Measurements from ENCODE around the gene CDH4.

Gene CDH4

DNA sequence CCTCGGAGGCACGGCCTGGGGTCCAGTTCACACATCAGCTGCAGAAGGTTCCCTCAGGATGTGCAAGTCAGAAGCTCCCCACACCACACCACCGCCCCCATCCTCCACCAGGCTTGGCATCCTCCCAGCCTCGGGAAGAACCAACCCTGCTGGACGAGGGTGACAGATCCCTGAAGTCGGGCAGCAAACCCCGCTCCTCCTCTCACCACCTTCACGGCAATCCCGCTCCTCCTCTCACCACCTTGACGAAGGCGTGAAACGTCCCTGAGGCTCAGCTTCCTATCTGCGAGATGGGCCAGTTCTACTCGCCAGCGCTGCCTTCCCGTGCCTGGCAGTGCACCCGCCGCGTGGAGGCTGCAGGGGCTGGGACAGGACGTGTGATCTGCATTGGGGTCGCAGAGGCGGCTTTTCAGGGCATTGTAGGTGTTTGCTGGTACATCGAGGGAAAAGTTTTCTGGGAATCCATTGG lies 486.6 kb downstream of the CDH4 start:
- no peak overlapping the region for H3K4me3 ChIP-seq (ENCODE audit: low read depth, low read length)
- TF ChIP-seq CTCF (IDR thresholded peaks at IDR 0.05; ENCODE audit: low read depth, low read length), result no peak
- no peak for DNase-seq (ENCODE audit: low read depth, low spot score)
- in situ Hi-C loops (cut with HindIII; ENCODE audit: low sequenced_read_pairs), result no loop called here

DNA sequence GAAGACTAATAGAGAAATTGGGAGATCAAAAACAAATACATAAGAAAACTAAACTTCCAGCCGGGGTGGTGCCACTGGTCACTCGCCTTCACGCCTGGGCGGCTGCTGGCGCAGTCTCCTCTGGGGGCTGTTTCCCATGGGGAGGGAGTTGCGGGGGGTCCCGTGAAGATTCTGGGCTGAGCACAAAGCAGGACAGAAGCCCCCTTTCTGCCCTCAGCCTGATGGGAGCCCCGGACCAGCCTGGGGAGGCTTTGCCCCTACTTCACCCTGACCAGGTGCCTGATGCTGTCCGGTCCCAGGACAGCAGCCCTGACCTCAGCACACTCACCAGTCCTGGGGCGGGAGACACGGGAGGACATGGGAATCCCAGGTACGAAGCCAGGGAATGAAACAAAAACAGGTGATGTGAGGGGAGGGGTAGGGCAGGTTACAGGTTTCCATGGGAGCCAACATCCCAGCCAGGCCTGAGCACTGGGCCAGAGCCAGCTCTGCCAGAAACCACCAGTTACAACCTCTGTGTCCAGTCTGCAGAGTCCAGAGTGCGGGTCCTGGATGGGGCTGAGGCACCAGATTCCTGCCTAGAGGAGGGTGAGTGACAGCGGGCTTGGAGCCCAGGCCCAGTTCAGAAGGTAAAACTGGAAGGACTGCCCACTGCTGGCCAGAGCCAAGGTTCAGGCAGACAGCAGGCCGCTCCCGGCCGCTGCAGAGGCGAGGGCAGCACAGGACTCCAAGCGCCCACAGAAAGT lies 487.2 kb downstream of the CDH4 start:
- in situ Hi-C loops (cut with HindIII; ENCODE audit: low sequenced_read_pairs), result no loop called here
- DNase-seq (ENCODE audit: low read depth, low spot score), result no peak
- no peak for TF ChIP-seq CTCF (IDR thresholded peaks at IDR 0.05; ENCODE audit: low read depth, low read length)
- H3K4me3 ChIP-seq (ENCODE audit: low read depth, low read length), result no peak overlapping the region

DNA sequence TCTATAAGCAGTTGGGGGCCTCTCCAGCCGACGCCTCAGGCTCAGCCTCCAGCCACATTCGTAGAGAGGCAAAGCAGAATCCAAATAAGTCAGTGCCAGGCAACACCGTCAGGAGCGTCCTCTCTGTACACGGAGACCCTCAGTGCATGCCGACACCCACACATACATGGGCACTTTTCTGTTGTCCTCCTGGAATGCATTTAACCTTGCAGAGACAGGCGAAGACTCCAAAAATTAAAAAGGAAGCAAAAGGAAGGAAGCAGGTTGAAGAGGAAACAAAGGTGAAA lies 487.7 kb downstream of the CDH4 start:
- DNase-seq (ENCODE audit: low read depth, low spot score), result no peak
- TF ChIP-seq CTCF (IDR thresholded peaks at IDR 0.05; ENCODE audit: low read depth, low read length), result no peak
- in situ Hi-C loops (cut with HindIII; ENCODE audit: low sequenced_read_pairs), result no loop called here
- no peak overlapping the region for H3K4me3 ChIP-seq (ENCODE audit: low read depth, low read length)

DNA sequence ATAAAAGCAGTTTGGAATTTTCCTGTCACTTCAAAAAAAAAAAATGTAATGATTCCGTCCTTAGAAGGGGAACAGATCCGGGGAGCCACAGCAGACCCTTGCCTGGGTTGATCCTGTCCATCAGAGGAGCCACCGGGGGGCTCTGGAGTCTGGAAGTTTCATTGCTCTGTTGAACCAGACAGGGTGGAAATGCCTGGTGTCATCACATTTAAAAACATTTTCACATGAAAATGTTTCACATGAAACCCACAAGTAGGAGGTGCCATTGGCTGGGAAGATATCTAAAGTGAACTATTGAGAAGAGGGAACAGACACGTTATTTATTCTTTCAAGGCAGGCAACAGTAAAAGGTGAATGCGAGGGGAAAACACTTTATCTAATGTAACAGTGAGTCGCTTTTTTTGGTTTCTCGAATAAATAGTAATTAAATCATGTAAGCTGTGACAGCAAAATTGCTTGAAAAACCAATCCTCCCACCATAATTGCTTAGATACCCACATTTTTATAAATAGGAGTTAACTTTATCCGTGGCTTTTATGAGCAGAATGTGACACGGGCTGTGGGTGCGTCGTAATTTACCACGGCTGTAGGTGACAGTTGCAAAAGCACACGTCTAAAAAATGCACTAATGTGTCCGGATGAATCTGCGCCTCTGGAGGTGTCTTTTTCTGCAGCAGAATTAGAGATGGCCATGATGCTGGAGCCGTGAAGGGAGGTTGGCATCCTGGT lies 490.2 kb downstream of the CDH4 start:
- H3K4me3 ChIP-seq (ENCODE audit: low read depth, low read length), result no peak overlapping the region
- in situ Hi-C loops (cut with HindIII; ENCODE audit: low sequenced_read_pairs), result no loop called here
- DNase-seq (ENCODE audit: low read depth, low spot score), result peak; percentile 1
- no peak for TF ChIP-seq CTCF (IDR thresholded peaks at IDR 0.05; ENCODE audit: low read depth, low read length)

GRCh38 chr20:61743606-61744005 lies 491.5 kb downstream of the CDH4 start:
- no peak overlapping the region for H3K4me3 ChIP-seq (ENCODE audit: low read depth, low read length)
- TF ChIP-seq CTCF (IDR thresholded peaks at IDR 0.05; ENCODE audit: low read depth, low read length), result no peak
- DNase-seq (ENCODE audit: low read depth, low spot score), result no peak
- in situ Hi-C loops (cut with HindIII; ENCODE audit: low sequenced_read_pairs), result no loop called here

GRCh38 chr20:61744691-61745396 lies 492.8 kb downstream of the CDH4 start:
- DNase-seq (ENCODE audit: low read depth, low spot score), result peak; percentile 57
- no peak for TF ChIP-seq CTCF (IDR thresholded peaks at IDR 0.05; ENCODE audit: low read depth, low read length)
- H3K4me3 ChIP-seq (ENCODE audit: low read depth, low read length), result no peak overlapping the region
- in situ Hi-C loops (cut with HindIII; ENCODE audit: low sequenced_read_pairs), result no loop called here

Measured in astrocyte of the spinal cord (primary cell).